CD14-positive monocyte (primary cell): ENCODE data around the gene IGF2R. TPM values are rescaled to one million over a fixed set of nuclear protein-coding genes. Genes with fewer than 3 reads are reported as not detected.
A peak's percentile ranks its signal among the peaks of the same experiment; 100 is the strongest.
"Not testable (repeated sequence)": the region's sequence is repeated elsewhere in the genome, so short reads cannot be mapped to it uniquely, and the experiment has no call there.

Source experiments
- DNase-seq, 3 donors: peaks; one replicate each; pipeline ENCODE4 v3.0.0-alpha.2; 2011 to 2022
- H2AFZ ChIP-seq: 2 replicates; pipeline ENCODE4 v1.6.0; 2012; ENCODE audit warnings: mild to moderate bottlenecking, low read depth, low read length, inconsistent platforms; ENCODE audit not compliant: insufficient read depth, poor library complexity, severe bottlenecking
- H3K27ac ChIP-seq, 2 donors: 1 replicate in 1 of 2; 2 replicates in 1 of 2; pipeline ENCODE4 v1.5.1; 2012 to 2013; ENCODE audit warnings: low read length in 2 of 2, control low read depth in 1 of 2, inconsistent platforms in 1 of 2, low read depth in 1 of 2, mild to moderate bottlenecking in 1 of 2
- H3K27me3 ChIP-seq, 2 donors: one replicate each; pipeline versions ENCODE4 v1.6.0 to v1.6.1; 2011 to 2013; ENCODE audit warnings: low read length in 2 of 2; ENCODE audit not compliant: control insufficient read depth in 2 of 2, insufficient read depth in 2 of 2
- H3K36me3 ChIP-seq, 2 donors: replicated peaks in 1 of 2; 1 replicate in 1 of 2; 2 replicates in 1 of 2; pipeline versions ENCODE4 v1.5.1 to v1.6.1; 2012 to 2013; ENCODE audit warnings: low read length in 2 of 2, control low read depth in 1 of 2, inconsistent platforms in 1 of 2, mild to moderate bottlenecking in 1 of 2; ENCODE audit not compliant: insufficient read depth in 2 of 2, control insufficient read depth in 1 of 2
- H3K4me1 ChIP-seq, 2 donors: 1 replicate in 1 of 2; 2 replicates in 1 of 2; pipeline versions ENCODE4 v1.5.1 to v1.6.1; 2012 to 2013; ENCODE audit warnings: low read length in 2 of 2, control low read depth in 1 of 2, inconsistent platforms in 1 of 2, mild to moderate bottlenecking in 1 of 2, moderate library complexity in 1 of 2; ENCODE audit not compliant: insufficient read depth in 2 of 2, control insufficient read depth in 1 of 2
- H3K4me2 ChIP-seq: replicated peaks from 2 replicates; pipeline ENCODE3; 2012; ENCODE audit warnings: low read length, moderate library complexity, mild to moderate bottlenecking; ENCODE audit not compliant: poor library complexity, severe bottlenecking; ENCODE audit errors: extremely low read depth
- H3K4me3 ChIP-seq, 3 experiments: fragments of 200-600 bp in 1 of 3; sonication (generic) in 1 of 3; replicated peaks in 1 of 3; 1 replicate in 2 of 3; 2 replicates in 1 of 3; pipeline ENCODE4 v1.5.1; 2011 to 2013; ENCODE audit warnings: low read length in 3 of 3, mild to moderate bottlenecking in 3 of 3, control low read depth in 2 of 3, low read depth in 2 of 3, inconsistent platforms in 1 of 3, moderate library complexity in 1 of 3
- H3K79me2 ChIP-seq: 2 replicates; pipeline ENCODE4 v1.6.0; 2012; ENCODE audit warnings: mild to moderate bottlenecking, control low read depth, inconsistent platforms, low read length, moderate library complexity; ENCODE audit not compliant: insufficient read depth
- H3K9ac ChIP-seq: 2 replicates; pipeline ENCODE4 v1.6.0; 2017; ENCODE audit warnings: low read length, mild to moderate bottlenecking; ENCODE audit not compliant: insufficient read depth, poor library complexity, severe bottlenecking
- H3K9me3 ChIP-seq, 2 donors: replicated peaks in 1 of 2; 1 replicate in 1 of 2; 2 replicates in 1 of 2; pipeline versions ENCODE4 v1.5.1 to v1.6.1; 2012 to 2013; ENCODE audit warnings: low read length in 2 of 2, control low read depth in 1 of 2; ENCODE audit not compliant: control insufficient read depth in 1 of 2, insufficient read depth in 1 of 2
- H4K20me1 ChIP-seq: 2 replicates; pipeline ENCODE4 v1.6.0; 2012; ENCODE audit warnings: mild to moderate bottlenecking, low read length, control low read depth, moderate library complexity; ENCODE audit not compliant: insufficient read depth
- H3K27ac Mint-ChIP-seq, 7 donors: one replicate each; pipeline ENCODE4 v1.8.0; 2020; ENCODE audit warnings: mild to moderate bottlenecking in 7 of 7, mixed read lengths in 7 of 7, moderate library complexity in 6 of 7, inconsistent platforms in 2 of 7
- H3K27me3 Mint-ChIP-seq, 3 donors: one replicate each; pipeline ENCODE4 v1.8.0; 2021 to 2022; ENCODE audit warnings: low read depth in 3 of 3, mild to moderate bottlenecking in 3 of 3, mixed read lengths in 3 of 3, moderate library complexity in 3 of 3, inconsistent platforms in 1 of 3
- H3K36me3 Mint-ChIP-seq, 2 donors: one replicate each; pipeline ENCODE4 v1.8.0; 2020; ENCODE audit warnings: mixed read lengths in 2 of 2, inconsistent platforms in 1 of 2, mild to moderate bottlenecking in 1 of 2
- H3K4me1 Mint-ChIP-seq: one replicate; pipeline ENCODE4 v1.8.0; 2020; ENCODE audit warnings: mild to moderate bottlenecking, mixed read lengths
- H3K4me3 Mint-ChIP-seq, 2 donors: one replicate each; pipeline ENCODE4 v1.8.0; 2020; ENCODE audit warnings: mild to moderate bottlenecking in 2 of 2, mixed read lengths in 2 of 2, moderate library complexity in 1 of 2
- H3K9me3 Mint-ChIP-seq, 7 donors: one replicate each; pipeline ENCODE4 v1.8.0; 2020 to 2022; ENCODE audit warnings: mixed read lengths in 7 of 7, mild to moderate bottlenecking in 6 of 7, moderate library complexity in 6 of 7, inconsistent platforms in 2 of 7
- WGBS: methylation state at CpG from one replicate; pipeline ENCODE4 v1.1.5; 2013; ENCODE audit warnings: missing lambda C conversion rate; ENCODE audit not compliant: insufficient coverage; 5-methylcytosine and 5-hydroxymethylcytosine counted together
- intact Hi-C, 2 donors: fragments of 100-400 bp; cut with micrococcal nuclease; formaldehyde crosslinking; loops; one replicate each; pipeline versions ENCODE4 v1.15.0 to v1.15.1; 2023
- polyA plus RNA-seq, 3 donors: library from polyadenylated mRNA; depleted of rRNA in 1 of 3; unstranded in 2 of 3; stranded (reverse) in 1 of 3; fragments of 300-500 nt in 2 of 3; fragments of >200 nt in 1 of 3; fragmentation: Illumina TruSeq in 2 of 3; gene quantifications; 1 replicate in 2 of 3; 2 replicates in 1 of 3; pipeline ENCODE4 v1.2.3, GENCODE V29; 2012 to 2021
- TF ChIP-seq, protein P1 (sequence below): fragments of 200-600 bp; IDR thresholded peaks from one replicate; pipeline ENCODE4 v1.8.0; 2022; ENCODE audit warnings: antibody characterized with exemption, mild to moderate bottlenecking

Gene IGF2R
- polyA plus RNA-seq, 3 donors: 6.9 to 44.8 (median 8.2) TPM

DNA sequence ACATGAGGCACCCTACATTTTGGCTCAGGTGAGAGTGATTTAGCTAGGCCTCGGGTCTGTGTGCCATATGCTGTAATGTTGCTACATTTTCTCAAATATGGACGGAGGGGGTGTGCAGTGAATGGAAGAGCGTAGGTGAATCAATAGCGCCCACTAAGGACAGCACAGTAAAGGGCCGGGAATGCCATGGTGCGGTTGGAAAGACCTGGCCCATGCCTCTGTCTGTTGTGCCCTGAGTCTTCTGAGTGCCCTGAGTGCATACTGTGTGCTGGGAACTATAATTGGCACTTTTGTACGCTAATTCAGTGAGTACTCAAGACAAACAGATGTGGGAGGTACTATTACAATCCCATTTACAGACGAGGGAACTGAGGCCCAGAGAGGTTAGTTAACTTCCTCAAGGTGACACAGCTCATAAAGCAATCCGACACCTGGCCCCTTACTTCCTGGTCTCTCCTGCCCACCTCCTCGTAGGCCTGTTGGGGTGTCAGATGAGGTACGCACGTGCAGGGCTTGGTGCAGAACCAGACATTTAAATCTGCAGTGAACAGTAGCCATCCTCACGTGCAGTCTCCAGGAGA lies 170.0 kb downstream of the IGF2R start:
- Mint-ChIP-seq H3K4me3 (no peak overlapping the region), H3K4me1 (no peaks in the 10 kb centered on the region), H3K27me3 (peaks cover 11 to 20% (median 15%) of the 10 kb centered on the region in 3 donors), H3K27ac (no peak overlapping the region), H3K36me3 (no peaks in the 10 kb centered on the region), H3K9me3 (peaks cover 0 to 2% (median 0%) of the 10 kb centered on the region in 7 donors)
- no peak for DNase-seq
- no peaks in the 10 kb centered on the region for H3K27me3 ChIP-seq
- WGBS: 91% methylated on average over 11 of the region's 13 CpGs
- no peak overlapping the region for H3K27ac ChIP-seq
- no peak overlapping the region for H3K9ac ChIP-seq
- H3K9me3 ChIP-seq: no peaks in the 10 kb centered on the region
- TF ChIP-seq, protein P1, sequence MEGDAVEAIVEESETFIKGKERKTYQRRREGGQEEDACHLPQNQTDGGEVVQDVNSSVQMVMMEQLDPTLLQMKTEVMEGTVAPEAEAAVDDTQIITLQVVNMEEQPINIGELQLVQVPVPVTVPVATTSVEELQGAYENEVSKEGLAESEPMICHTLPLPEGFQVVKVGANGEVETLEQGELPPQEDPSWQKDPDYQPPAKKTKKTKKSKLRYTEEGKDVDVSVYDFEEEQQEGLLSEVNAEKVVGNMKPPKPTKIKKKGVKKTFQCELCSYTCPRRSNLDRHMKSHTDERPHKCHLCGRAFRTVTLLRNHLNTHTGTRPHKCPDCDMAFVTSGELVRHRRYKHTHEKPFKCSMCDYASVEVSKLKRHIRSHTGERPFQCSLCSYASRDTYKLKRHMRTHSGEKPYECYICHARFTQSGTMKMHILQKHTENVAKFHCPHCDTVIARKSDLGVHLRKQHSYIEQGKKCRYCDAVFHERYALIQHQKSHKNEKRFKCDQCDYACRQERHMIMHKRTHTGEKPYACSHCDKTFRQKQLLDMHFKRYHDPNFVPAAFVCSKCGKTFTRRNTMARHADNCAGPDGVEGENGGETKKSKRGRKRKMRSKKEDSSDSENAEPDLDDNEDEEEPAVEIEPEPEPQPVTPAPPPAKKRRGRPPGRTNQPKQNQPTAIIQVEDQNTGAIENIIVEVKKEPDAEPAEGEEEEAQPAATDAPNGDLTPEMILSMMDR: no peak
- H3K4me1 ChIP-seq: no peaks in the 10 kb centered on the region
- intact Hi-C loops: no loop called here
- H3K4me3 ChIP-seq: no peak overlapping the region
- H4K20me1 ChIP-seq: no peaks in the 10 kb centered on the region
- no peaks in the 10 kb centered on the region for H3K79me2 ChIP-seq
- no peaks in the 10 kb centered on the region for H3K36me3 ChIP-seq
- no peak overlapping the region for H3K4me2 ChIP-seq
- H2AFZ ChIP-seq: no peak overlapping the region

DNA sequence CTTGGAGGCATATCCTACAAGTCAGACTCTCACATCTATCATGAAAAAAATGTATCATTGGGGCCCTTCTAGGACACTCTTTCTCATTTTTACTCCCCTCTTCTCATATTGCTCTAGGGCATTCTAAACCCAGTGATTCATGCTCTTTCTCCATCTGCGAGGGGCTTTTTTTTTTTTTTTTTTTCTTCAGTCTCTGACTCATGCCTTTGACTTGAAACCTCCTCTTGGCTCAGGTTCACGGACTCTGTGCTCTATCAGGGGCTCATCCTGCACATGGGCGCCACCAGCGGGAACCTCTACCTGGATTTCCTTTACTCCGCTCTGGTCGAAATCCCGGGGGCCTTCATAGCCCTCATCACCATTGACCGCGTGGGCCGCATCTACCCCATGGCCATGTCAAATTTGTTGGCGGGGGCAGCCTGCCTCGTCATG lies 170.6 kb downstream of the IGF2R start:
- H3K27me3 Mint-ChIP-seq: peaks cover 11 to 16% (median 15%) of the 10 kb centered on the region in 3 donors

GRCh38 chr6:160140493-160140892 lies 171.6 kb downstream of the IGF2R start:
- H3K4me2 ChIP-seq, H4K20me1 ChIP-seq, H3K79me2 ChIP-seq, H3K36me3 ChIP-seq, H3K9me3 ChIP-seq, H3K4me3 Mint-ChIP-seq, H3K9ac ChIP-seq, DNase-seq, H3K36me3 Mint-ChIP-seq, intact Hi-C loops, H3K4me1 Mint-ChIP-seq, H2AFZ ChIP-seq, H3K27ac Mint-ChIP-seq, H3K27me3 ChIP-seq, H3K9me3 Mint-ChIP-seq, H3K4me1 ChIP-seq, H3K27ac ChIP-seq, H3K4me3 ChIP-seq: not testable (repeated sequence)
- no CpG with 5 or more reads among the region's 3 CpGs for WGBS
- peaks cover 9 to 17% (median 12%) of the 10 kb centered on the region in 3 donors for H3K27me3 Mint-ChIP-seq

More for the DNA sequence above, 170.6 kb downstream of the IGF2R start:
- 89% methylated on average over 7 of the region's 12 CpGs for WGBS
- H3K9me3 ChIP-seq: no peaks in the 10 kb centered on the region
- no peaks in the 10 kb centered on the region for H3K79me2 ChIP-seq
- intact Hi-C loops: no loop called here
- no peak overlapping the region for H3K9ac ChIP-seq
- H3K4me3 Mint-ChIP-seq: no peak overlapping the region
- H3K9me3 Mint-ChIP-seq: peaks cover 0 to 2% (median 0%) of the 10 kb centered on the region in 7 donors
- no peaks in the 10 kb centered on the region for H3K4me1 ChIP-seq
- no peaks in the 10 kb centered on the region for H3K4me1 Mint-ChIP-seq
- H3K36me3 Mint-ChIP-seq: no peaks in the 10 kb centered on the region
- no peak overlapping the region for H3K27ac ChIP-seq
- H3K27me3 ChIP-seq: no peaks in the 10 kb centered on the region
- H4K20me1 ChIP-seq: no peaks in the 10 kb centered on the region
- no peak overlapping the region for H2AFZ ChIP-seq
- H3K4me3 ChIP-seq: no peak overlapping the region
- TF ChIP-seq, protein P1: no peak
- no peak overlapping the region for H3K4me2 ChIP-seq
- no peaks in the 10 kb centered on the region for H3K36me3 ChIP-seq
- DNase-seq: no peak
- peak overlapping the region in 1 of 7 donors; percentile 16 for H3K27ac Mint-ChIP-seq
